Measurements from ENCODE around the gene ACOD1.

DNA sequence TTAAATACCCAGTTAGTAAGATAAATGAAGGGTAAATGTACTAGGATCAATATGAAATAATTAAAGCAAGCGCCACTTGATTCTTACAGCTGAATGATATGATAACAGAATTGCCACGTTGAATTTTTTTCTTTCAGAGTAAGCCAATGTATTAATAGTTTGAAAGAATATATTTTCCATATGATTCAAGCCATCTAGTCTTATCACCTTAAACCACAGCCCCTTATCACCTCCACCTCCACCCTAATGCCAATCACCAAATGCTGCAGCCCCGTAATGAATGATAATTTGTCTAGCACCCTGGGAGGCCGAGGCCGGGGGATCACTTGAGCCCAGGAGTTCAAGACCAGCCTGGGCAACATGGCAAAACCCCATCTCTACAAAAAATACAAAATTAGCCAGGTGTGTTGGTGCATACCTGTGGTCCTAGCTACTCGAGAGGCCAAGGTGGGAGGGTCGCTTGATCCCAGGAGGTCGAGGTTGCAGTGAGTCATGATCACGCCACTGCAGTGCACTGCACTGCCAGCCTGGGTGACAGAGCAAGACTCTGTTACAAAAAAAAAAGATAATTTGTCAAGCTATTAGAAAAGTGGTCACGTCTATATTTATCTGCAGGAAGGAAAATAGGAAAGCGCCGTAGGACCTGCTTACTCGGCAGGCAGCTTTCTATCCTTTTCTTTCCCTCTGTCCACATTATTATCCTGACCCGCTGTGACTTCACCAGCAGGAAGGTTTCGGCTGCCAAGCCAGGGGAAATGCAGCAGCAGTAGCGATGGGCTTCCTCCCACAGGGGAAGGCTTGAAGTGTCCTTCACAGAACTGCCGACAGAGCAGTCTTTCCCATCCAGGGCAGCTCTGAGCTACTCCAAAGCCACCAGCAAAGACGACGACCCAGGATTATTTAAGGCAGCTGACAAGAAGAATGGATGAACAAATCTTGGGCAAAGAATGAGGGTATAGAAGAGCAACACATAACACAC lies 23.8 kb downstream of the ACOD1 start:
- TF ChIP-seq, protein P1, sequence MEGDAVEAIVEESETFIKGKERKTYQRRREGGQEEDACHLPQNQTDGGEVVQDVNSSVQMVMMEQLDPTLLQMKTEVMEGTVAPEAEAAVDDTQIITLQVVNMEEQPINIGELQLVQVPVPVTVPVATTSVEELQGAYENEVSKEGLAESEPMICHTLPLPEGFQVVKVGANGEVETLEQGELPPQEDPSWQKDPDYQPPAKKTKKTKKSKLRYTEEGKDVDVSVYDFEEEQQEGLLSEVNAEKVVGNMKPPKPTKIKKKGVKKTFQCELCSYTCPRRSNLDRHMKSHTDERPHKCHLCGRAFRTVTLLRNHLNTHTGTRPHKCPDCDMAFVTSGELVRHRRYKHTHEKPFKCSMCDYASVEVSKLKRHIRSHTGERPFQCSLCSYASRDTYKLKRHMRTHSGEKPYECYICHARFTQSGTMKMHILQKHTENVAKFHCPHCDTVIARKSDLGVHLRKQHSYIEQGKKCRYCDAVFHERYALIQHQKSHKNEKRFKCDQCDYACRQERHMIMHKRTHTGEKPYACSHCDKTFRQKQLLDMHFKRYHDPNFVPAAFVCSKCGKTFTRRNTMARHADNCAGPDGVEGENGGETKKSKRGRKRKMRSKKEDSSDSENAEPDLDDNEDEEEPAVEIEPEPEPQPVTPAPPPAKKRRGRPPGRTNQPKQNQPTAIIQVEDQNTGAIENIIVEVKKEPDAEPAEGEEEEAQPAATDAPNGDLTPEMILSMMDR (IDR thresholded peaks at IDR 0.05) = no peak
- TF ChIP-seq POLR2A (IDR thresholded peaks at IDR 0.05) (no peak), EP300 (IDR thresholded peaks at IDR 0.05) (no peak)
